Astrocyte (in vitro differentiated cells and primary cell): Measurements from ENCODE around the gene PELI2.

ENCODE experiments used
- CTCF ChIP-seq: IDR thresholded peaks from 2 replicates; pipeline ENCODE4 v1.5.1; 2011; ENCODE audit warnings: low read depth, mild to moderate bottlenecking, inconsistent platforms, low read length, moderate library complexity; ENCODE audit not compliant: insufficient read depth
- EZH2 ChIP-seq: IDR thresholded peaks from 2 replicates; pipeline ENCODE4 v1.6.1; 2012; ENCODE audit warnings: mild to moderate bottlenecking, low read length, inconsistent platforms; ENCODE audit not compliant: insufficient read depth

- TF ChIP-seq CTCF (no peak), EZH2 (no peak)
These were observed 220.5 kb downstream of the PELI2 start for GRCh38 chr14:56338674-56339073.
